HG03039 (cell line): ENCODE results near the gene REPS2.
"Not testable (repeated sequence)": the region's sequence is repeated elsewhere in the genome, so short reads cannot be mapped to it uniquely, and the experiment has no call there.

Source experiments
- ATAC-seq: cut with Tn5 transposase; IDR thresholded peaks from one replicate; pipeline ENCODE4 v1.9.1; 2021; ENCODE audit warnings: mild to moderate bottlenecking, moderate library complexity; ENCODE audit not compliant: unreplicated experiment

The REPS2 gene

DNA sequence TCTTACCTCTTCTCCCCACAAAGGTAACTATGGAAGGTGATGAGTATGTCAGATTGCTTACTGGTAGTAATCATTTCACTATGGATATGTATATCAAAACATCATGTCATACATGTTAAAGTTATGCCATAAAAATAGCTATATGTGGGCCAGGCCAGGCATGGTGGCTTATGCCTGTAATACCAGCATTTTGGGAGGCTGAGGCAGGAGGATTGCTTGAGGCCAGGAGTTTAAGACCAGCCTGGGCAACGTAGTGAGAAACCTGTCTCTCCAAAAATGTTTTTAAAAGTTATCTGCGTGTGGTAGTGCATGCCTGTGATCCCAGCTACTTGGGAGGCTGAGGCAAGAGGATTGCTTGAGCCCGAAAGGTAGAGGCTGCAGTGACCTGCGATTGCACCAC is 16.2 kb downstream of the REPS2 start:
- not testable (repeated sequence) for ATAC-seq

DNA sequence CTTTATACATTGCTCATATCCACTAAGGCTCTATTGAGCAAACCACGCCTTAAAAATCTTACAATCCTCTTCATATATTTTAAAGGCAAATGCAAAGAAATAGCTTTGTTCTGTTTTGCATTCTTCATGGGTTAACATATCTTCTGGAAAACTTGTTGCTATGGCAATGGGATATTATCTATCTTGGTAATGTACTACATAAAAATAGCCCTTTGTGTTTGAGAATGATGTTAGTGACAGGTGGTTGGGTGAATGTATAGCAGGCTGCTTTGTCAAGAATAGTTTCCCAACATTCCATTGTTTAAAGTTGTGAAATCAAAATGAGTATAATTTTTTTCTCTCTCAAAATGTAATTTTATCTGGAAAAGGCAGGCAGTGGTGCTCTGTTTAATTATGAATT is 16.8 kb downstream of the REPS2 start:
- no peak for ATAC-seq

DNA sequence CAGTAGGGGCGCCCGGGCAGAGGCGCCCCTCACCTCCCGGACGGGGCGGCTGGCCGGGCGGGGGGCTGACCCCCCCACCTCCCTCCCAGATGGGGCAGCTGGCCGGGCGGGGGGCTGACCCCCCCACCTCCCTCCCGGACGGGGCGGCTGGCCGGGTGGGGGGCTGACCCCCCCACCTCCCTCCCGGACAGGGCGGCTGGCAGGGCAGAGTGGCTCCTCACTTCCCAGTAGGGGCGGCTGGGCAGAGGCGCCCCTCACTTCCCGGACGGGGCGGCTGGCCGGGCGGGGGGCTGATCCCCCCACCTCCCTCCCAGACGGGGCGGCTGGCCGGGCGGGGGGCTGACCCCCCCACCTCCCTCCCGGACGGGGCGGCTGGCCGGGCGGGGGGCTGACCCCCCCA is 18.5 kb downstream of the REPS2 start:
- not testable (repeated sequence) for ATAC-seq

DNA sequence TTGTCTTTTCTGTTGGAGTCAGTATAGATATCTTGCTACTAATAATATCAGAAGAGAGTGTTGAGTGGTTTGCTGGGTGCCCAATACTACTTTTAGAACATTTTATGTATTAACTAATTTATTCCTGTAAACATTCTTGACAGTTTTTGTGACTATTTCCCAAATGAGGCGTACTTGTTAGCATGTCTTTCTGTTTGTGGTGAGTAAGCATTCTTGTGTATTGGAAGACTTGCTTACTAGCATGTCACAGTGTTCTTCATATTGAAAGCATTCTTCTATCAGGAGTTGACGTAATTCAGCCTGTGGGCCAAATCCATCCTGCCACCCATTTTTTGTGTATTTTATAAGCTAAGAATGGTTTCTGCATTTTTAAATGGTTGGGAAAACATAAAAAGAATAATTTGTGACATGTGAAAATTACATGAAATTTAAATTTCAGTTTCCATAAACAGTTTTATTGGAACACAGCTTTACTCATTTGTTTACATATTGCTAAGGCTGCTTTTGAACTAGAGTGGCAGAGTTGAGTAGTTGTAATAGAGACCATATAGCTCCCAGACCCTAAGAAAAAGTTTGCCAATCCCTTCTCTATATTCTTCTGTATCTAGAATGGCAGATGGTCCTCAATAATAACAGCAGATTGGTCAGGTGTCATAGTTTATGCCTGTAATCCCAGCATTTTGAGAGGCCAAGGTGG is 20.4 kb downstream of the REPS2 start:
- ATAC-seq = no peak

DNA sequence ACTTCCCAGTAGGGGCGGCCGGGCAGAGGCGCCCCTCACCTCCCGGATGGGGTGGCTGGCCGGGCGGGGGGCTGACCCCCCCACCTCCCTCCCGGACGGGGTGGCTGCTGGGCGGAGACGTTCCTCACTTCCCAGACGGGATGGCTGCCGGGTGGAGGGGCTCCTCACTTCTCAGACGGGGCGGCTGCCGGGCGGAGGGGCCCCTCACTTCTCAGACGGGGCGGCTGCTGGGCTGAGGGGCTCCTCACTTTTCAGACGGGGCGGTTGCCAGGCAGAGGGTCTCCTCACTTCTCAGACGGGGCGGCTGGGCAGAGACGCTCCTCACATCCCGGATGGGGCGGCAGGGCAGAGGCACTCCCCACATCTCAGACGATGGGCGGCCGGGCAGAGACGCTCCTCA is 22.3 kb downstream of the REPS2 start:
- ATAC-seq = not testable (repeated sequence)

DNA sequence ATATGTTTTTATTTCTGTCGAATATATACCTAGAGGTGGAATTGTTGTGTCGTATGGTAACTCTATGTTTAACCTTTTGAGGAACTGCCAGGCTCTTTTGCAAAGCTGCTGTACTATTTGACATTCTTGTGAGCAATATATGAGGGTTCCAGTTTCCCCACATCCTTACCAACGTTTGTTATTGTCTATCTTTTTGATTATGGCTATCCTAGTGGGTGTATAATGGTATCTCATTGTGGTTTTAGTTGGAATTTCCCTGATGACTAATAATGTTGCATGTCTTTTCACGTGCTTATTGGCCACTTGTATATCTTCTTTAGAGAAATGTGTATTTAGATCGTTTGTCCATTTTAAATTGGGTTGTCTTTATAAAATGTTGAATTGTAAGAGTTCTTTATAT is 24.5 kb downstream of the REPS2 start:
- ATAC-seq = no peak

DNA sequence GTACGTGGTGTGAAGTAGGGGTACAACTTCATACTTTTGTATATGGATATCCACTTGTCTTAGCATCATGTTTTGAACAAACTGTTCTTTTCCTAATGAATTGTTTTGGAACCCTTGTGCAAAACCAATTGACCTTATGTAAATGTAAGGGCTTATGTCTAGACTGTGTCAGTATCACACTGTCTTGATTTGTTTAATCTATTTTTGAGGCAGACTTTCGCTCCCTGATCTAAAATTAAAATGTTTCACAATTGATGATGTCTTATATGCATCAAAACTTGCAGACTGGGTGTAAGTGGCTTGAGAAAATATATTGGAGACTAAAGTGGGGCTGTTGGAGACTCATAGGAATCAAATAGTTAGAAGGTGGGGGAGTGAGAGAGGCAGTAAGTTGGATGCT is 25.2 kb downstream of the REPS2 start:
- no peak for ATAC-seq

DNA sequence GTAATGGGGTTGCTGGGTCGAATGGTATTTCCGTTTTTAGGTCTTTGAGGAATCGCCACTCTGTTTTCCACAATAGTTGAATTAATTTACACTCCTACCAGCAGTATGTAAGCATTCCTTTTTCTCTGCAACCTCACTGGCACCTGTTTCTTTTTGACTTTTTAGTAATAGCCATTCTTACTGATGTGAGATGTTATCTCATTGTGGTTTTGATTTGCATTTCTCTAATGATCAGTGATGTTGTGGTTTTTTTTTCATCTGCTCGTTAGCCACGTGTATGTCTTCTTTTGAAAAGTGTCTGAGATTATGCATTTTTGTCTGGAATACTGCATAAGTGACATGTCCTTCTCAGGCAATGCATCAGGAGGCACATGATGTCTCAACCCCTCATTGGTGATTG is 28.8 kb downstream of the REPS2 start:
- no peak for ATAC-seq

DNA sequence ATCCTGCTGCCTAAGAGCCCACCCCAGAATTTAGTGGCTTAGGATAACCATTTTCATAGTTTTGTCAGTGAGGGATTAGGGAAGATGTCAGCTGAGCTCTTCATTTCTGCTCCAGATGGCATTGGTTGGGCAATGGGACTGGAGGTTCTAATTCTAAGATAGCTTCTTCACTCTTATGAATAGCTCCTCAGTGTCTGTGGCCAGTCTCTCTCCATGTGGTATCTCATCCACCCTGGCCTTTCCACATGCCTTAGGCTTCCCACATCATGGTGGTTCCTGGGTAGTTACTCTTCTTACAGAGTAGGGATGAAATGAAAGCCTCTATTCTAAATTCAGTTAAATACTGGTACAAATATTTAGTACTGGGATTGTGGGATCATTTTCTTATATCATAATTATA is 31.3 kb downstream of the REPS2 start:
- ATAC-seq = no peak

DNA sequence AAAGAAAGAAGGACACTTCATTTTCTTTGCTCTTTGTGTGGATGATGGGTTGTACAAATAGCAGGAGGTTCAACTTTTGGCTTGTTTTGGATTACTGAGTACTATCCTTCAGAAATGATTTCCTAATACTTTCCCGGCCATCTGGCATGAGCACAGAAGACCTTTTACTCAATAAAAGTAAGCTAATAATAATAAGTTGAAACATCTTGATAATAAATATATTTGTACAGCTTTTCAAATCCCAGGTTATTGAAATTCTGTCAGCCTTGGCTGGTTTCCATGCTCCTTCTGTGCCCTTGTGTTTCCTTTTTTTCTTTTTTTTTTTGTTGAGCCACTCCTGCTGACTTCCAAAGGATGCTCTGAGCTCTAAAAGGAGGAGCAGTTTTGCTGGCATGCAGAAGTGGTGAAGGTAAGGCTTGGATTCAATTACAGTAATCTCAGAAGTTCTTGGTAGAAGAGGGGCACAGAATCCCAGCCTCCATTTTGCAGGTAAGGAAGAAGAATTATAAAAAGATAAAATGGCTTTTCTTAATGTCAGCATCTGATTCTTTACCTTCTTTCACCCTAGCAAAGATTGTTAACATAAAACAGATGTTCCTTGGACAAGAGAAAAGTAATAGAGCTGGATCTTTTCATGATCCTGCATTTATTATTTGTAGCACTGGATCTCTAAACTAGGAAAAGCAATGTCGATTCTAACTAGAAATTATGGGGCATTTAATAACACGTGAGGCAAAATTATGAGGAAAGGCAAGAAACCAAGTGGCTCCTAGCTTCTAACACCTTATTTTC is 31.9 kb downstream of the REPS2 start:
- ATAC-seq = no peak

DNA sequence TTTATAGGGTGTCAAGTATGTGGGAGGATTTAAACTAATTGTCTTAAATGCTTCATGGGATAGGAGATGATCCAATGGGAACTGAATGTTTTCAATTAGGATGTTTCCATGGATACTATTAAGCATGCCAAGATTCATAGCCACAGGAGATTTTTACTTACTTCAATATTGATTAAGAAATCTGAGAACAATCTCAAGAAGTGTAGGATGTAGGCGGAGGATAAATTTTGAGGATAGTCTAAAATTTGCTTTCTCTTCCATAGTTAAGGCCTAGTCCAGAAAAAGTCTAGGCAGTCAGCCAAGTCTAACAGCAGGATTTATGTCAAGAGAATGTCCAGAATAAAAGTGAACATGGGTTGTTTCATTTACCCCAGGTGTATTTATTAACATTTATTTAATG is 32.8 kb downstream of the REPS2 start:
- ATAC-seq = no peak

DNA sequence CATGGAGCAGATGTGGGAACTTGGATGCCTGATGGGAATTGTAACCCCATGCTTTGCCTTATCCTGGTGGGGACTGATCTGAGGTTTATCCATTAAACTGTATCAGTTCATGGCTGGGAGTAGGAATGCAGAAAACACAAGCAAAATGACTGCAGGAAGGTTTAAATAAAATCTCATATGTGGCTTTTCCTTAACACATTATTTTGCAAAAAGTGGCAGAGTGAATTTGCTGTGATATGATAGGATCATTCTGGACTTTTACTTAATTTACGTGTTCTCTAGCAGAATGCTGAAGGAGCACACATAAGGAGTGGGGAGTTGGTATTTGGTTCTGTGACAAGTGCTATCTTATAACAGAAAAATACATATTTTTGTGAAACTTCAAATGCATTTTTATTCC is 34.8 kb downstream of the REPS2 start:
- no peak for ATAC-seq

DNA sequence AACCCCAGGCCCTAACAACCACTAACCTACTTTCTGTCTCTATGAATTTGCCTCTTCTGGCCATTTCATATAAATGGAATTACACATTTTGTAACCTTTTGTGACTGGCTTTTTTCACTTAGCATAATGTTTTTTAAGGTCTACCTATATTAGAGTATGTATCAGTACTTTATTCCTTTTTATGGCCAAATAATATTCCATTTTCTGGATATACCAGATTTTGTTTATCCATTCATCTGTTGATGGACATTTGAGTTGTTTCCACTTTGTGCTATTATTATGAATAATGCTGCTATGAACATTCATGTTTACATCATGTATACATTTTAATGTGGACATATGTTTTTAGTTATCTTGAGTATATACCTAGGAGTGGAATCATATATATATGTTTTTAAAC is 35.5 kb downstream of the REPS2 start:
- ATAC-seq = no peak

DNA sequence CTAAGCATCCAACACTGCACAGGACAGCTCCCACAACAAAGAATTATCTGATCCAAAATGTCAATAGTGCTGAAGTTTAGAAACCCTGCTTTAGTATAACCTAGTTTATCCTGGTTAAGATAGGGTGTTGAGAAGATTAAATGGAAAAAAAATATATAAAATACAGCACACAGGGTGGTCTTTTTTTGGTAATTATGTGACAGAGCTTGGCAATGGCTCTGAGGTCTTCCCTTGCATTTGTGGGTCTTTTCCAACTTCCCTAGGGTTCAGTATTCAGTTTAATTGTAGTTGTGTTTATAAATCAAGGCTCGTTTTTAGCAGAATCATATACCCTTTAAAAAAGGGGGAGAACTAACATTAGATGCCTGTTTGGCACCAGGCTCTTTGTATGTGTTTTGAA is 36.6 kb downstream of the REPS2 start:
- no peak for ATAC-seq

DNA sequence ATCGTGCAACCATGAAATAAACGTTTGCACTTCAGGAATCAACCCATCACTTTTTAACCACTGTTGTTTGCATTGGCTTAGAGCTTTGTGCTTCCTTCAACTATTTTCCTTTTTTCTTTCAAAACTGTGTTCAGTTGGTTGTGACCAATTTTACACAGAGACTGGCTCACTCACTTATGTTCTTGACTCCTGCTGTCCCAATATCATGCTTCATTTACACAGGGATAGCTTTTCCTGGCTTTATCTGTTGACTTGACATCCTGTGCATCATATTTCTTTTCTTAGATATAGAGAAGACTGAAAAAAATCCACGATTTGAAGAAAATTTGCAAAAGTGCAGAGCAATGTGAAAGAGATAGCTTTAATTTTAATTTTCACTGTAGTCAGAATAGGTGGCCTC is 38.8 kb downstream of the REPS2 start:
- no peak for ATAC-seq

DNA sequence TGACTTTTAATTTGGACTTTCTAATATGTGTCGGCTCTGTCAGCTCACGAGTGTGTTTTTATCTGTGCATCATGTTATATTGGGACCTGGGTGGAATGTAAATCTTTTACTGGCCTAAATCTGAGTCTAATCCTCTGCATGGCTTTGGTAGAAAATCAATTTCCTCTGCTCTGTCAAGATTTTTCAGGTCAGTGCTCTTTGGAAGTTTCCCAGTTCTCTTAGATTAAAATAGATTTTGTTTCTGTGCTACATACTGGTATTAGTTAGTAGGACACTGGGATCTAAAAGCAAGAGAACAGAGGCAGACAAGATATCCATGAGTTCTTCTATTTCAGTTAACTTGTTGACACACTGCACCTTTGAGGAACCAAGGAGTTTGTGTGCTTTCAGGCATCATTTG is 39.7 kb downstream of the REPS2 start:
- ATAC-seq = no peak

DNA sequence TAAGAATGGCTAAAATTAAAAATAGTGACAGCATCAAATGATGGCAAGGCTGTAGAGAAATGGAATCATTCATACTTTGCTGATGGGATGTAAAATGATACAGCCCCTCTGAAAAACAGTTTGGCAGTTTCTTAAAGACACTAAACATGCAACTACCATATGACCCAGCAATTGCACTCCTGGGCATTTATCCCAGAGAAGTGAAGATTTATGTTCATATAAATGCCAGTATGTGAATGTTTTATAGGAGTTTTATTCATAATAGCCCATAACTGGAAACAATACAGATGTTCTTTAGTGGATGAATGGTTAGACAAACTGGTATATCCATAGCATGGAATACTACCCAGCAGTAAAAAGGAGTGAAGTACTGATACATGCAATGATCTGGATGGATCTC is 43.3 kb downstream of the REPS2 start:
- ATAC-seq = no peak

DNA sequence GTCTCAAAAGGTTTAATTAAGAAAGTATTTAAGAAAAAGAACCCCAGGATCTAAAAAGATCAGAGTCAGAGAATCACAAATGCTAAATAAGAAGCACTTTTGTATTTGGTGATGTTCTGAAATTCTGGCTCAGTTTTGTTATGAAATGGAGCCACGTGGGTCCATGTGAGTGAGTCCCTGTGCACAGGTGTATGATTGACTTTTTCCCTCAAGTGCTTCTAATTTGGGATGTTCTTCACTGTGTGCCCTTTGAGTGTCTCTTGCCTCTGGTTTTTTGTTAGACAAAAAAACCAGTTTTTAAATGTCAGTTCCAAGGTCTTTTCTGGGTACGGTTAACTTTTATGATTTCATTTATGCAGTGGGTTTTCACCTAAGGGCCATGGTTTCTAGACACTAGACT is 44.4 kb downstream of the REPS2 start:
- ATAC-seq = no peak

DNA sequence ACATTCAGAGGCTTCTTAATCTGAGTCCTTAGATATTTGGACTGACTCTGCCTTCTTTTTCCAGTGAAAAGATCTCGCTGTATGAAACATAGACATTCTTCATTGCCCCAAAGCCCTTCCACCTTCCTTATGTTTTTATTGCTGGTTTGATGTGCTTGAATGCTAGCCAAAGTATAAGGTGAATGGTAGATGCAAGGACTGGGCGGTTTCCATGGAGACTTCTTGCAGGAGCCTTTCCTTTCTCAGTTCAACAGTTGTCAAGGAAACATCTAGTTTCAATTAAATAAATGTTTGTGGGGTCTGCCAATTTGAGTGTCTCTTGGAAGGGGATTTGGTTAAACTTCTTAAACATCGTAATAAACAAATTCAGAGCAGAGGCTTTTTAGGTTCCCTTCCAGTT is 46.0 kb downstream of the REPS2 start:
- ATAC-seq = no peak

DNA sequence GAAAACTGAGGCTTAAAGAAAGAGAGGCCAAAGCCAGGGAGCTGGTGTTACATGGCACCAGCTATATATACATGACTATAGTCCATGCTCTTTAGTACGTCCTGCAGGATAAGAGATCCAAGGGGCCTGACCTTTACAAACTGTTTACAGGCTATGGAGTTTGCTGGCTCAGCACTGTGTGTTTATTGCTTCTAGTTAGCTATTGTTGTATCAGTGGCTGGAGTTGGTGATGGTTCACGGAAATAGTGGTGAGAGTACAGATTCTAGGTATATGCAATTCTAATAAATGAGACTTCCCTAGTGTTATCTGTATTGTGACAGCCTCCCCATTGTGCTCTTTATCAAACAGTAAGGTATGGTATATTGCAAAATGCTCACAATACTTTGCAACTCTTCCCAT is 46.5 kb downstream of the REPS2 start:
- no peak for ATAC-seq

DNA sequence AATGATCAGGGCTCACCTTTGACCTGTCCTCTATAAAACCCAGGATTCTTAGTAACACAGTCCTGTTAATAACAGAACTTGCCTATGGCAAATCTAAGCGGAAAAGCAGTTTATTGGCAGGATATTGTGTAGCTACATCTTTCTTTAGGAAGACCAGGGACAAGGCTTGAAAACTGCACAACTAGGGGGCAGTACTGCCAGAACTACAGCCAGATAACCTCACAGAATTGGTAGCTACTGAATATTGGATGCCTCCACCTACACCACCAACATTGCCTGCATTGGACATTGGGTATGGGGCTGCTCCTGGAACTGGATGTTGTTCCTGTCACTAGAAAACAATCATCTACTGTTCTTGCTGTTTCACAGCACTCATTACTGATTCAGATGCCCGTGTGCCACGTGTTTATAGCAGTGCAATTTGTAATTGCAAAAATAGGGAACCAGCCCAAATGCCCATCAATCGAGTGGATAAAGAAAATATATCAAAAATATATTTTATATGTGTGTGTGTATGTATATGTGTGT is 47.4 kb downstream of the REPS2 start:
- no peak for ATAC-seq

DNA sequence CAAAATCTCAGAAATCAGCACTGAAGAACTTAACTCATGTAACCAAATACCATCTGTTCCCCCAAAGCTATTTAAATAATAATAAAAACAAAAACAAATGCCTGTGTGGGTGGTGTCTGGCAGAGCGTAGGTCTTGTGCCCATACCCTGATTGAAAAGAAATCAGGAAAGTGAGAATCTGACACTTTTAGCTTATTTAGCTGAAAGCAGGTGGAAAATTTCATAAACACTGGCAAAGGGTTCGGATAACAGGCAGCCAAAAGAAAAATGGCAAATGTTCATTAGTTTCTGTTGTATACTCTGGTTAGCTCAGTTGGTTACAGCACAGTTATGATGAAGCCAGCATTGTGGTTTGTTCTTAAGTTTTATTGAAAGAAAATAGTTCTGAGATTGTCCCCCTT is 48.3 kb downstream of the REPS2 start:
- ATAC-seq = no peak
